ENCODE measurements around the gene NR3C2.

Gene NR3C2

DNA sequence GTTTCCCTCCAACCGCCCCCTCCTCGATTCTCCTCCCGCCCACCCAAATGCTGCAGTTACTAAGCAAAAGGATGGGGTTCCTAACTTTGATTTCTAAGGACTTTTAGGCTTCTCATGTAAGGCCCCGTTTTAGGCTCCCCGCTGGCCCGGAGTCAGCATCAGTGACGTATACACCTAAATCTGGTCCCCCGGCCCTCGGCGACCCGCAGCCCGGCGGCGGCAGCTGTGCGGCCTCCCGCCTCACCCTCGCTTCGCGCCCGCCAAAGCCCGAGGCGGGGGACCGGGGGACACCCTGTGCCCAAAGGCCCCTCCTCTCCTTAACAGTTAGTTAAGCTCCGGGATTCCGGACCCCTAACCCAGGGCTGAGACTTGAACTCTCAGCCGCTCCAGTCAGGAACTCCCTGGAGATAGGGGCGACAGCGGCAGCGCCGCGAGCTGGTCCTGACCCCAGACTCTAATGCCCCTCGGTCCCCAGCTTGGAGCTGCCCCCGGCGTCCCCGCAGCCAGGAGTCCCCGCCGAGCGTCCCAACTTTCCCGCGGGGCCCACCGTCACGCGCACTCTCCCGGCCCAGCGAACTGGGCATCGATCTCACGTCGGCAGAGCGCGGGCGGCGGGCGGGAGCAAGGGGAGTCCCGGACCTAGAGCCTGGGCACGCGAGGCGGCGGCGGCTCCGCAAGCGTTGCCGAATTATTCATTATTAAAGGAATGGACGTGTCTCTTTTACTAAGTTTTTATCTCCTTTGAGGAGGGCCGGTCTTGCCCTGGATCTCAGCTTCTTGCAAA lies 1.5 kb upstream of the NR3C2 start:
- Mint-ChIP-seq H3K27me3 (peaks cover 9% of the 10 kb centered on the region), H3K36me3 (ENCODE audit: low read depth) (peaks cover 14% of the 10 kb centered on the region), H3K4me1 (ENCODE audit: low read depth) (peaks cover 49% of the 10 kb centered on the region), H3K9me3 (no peaks in the 10 kb centered on the region), H3K4me3 (peak overlapping the region; percentile 99), H3K27ac (peak overlapping the region; percentile 93)
- peak; percentile 69 for DNase-seq

DNA sequence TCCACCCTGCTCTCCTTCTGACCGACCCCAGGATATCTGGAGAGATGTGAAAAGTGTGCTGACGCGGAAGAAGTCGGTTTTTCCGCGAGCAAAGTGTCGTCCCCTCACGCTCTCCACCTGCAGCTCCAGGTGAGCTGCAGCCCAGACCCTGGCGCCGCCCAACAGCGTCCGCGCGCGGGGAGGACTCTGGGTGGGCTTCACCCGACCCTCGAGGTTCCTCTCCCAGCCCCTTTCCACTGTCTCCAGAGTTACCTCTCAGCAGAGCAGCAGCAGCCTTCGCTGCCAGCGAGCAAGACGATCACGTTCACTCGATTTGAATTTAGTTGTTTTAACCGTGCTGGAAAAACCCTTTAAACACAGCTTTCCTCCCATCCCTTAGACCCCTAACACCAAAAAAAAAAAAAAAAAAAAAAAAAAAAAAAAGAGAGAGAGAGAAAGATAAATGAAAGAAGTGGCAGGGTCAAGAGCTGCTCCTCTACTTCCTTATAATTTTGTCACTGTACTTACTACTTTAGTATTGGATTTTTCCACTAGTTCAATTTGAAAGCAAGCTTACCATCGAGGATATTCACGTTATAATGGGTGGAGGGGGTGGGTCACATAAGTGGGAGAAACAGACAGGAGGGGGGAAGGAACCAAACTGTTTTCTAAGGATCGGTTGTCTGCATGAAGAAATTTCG lies 758 bp upstream of the NR3C2 start:
- Mint-ChIP-seq H3K9me3 (no peaks in the 10 kb centered on the region), H3K4me1 (ENCODE audit: low read depth) (peaks cover 55% of the 10 kb centered on the region), H3K36me3 (ENCODE audit: low read depth) (peaks cover 14% of the 10 kb centered on the region), H3K27me3 (peaks cover 9% of the 10 kb centered on the region), H3K27ac (peak overlapping the region; percentile 93), H3K4me3 (peak overlapping the region; percentile 99)
- DNase-seq, result no peak

DNA sequence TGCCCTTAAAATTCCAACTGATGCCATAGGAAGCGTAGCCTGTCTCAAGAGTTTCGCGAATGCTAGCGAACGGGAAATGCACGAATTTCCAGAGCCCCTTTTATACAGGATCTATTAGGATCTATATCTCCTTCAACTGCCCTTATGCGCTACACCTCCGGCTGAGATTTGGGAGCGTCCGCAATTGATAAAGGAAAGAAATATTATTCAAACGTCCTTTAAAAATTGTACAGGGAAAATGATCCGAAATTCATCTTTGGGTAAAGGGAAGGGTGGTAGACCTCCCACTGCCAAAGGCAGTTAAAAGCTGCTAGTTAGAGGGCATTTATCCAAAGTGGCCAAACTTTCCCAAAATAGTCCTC lies 609 bp downstream of the NR3C2 start:
- no peak for DNase-seq
- H3K4me3 Mint-ChIP-seq, result peak overlapping the region; percentile 99
- H3K27ac Mint-ChIP-seq, result peak overlapping the region; percentile 93
- H3K36me3 Mint-ChIP-seq (ENCODE audit: low read depth), result peaks cover 14% of the 10 kb centered on the region
- peaks cover 49% of the 10 kb centered on the region for H3K4me1 Mint-ChIP-seq (ENCODE audit: low read depth)
- H3K27me3 Mint-ChIP-seq, result peaks cover 9% of the 10 kb centered on the region
- no peaks in the 10 kb centered on the region for H3K9me3 Mint-ChIP-seq

DNA sequence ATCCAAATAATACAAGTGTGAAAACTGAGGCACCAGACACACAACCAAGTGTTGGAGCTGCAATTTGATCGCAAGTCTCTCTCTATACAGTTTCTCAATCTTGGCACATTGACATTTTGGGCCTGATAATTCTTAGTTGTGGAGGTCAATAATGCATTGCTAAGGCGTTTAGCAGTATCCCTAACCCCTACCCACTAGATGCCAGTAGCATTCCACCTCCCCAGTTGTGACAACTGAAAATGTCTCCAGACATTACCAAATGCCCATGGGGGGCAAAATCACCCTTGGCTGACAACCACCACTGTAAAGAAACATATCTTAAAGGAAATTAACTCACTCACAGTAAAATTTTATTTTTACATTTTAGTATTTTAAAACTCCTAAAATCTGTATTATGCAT lies 4.2 kb downstream of the NR3C2 start:
- H3K9me3 Mint-ChIP-seq, result no peaks in the 10 kb centered on the region
- peaks cover 27% of the 10 kb centered on the region for H3K36me3 Mint-ChIP-seq (ENCODE audit: low read depth)
- H3K4me1 Mint-ChIP-seq (ENCODE audit: low read depth), result peaks cover 70% of the 10 kb centered on the region
- DNase-seq, result no peak
- H3K4me3 Mint-ChIP-seq, result no peak overlapping the region
- H3K27me3 Mint-ChIP-seq, result no peaks in the 10 kb centered on the region
- H3K27ac Mint-ChIP-seq, result no peak overlapping the region

- Mint-ChIP-seq H3K36me3 (ENCODE audit: low read depth) (peaks cover 23% of the 10 kb centered on the region), H3K9me3 (no peaks in the 10 kb centered on the region), H3K27me3 (no peaks in the 10 kb centered on the region), H3K27ac (no peak overlapping the region), H3K4me1 (ENCODE audit: low read depth) (peaks cover 74% of the 10 kb centered on the region), H3K4me3 (no peak overlapping the region)
- DNase-seq, result no peak
These were observed 4.8 kb downstream of the NR3C2 start for GRCh38 chr4:148437439-148437838.

DNA sequence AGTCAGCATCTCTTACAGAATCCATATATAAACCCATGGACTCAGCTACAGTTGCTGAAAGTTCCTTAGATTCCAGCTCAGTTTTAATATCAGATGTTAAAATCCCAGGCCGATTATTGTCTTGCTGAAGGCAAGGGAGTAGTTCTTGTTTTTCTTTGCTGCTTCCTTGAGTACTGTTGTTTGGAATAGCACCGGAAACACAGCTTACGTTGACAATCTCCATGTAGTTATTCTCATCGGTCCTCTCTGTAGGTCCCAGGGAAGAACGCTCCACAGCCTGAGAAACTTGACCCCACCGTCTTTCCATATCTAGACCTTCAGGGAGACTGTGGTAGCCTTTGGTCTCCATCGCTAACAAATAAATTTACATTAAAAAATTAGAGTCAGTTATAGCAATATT lies 5.7 kb downstream of the NR3C2 start:
- Mint-ChIP-seq H3K4me1 (ENCODE audit: low read depth) (peaks cover 80% of the 10 kb centered on the region), H3K36me3 (ENCODE audit: low read depth) (peaks cover 16% of the 10 kb centered on the region), H3K9me3 (no peaks in the 10 kb centered on the region), H3K27me3 (no peaks in the 10 kb centered on the region), H3K4me3 (no peak overlapping the region), H3K27ac (no peak overlapping the region)
- DNase-seq, result no peak

DNA sequence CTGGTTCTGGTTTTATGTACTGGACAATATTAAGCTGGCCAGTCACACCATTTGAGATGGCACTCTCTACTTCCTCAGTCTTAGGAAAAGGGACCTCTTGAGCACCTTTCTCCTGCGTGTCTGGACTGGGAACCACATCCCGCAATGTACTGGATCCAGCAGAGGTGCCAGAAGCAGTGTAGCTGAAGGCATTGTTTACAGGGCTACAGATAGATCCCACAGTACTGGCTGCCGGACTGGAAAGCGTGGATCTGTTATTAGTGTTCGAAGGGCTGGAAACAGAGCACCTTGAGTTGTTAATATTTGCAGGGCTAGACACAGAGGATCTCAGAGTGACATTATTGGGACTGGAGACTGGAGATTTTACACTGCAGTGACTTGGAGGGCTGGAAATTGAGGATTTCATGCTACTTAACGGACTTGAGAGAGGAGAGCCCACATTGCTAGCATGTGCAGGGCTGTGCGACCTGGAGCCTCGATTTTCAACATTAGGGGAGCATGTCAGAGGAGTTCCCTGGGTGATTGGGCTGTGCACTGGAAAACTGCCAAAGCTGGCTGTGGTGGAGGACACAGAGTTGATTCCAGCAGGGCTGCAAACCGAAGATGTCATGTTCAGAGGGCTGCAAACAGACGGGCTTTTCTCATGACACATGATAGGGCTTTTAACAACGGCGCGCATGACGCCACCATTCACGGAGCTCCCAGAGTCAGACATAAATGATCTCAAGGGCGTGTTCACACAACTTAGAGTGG lies 6.4 kb downstream of the NR3C2 start:
- peaks cover 81% of the 10 kb centered on the region for H3K4me1 Mint-ChIP-seq (ENCODE audit: low read depth)
- peaks cover 15% of the 10 kb centered on the region for H3K36me3 Mint-ChIP-seq (ENCODE audit: low read depth)
- H3K4me3 Mint-ChIP-seq, result no peak overlapping the region
- DNase-seq, result no peak
- H3K9me3 Mint-ChIP-seq, result no peaks in the 10 kb centered on the region
- no peak overlapping the region for H3K27ac Mint-ChIP-seq
- H3K27me3 Mint-ChIP-seq, result no peaks in the 10 kb centered on the region

- Mint-ChIP-seq H3K4me1 (ENCODE audit: low read depth) (peaks cover 77% of the 10 kb centered on the region), H3K27me3 (no peaks in the 10 kb centered on the region), H3K9me3 (no peaks in the 10 kb centered on the region), H3K36me3 (ENCODE audit: low read depth) (peaks cover 15% of the 10 kb centered on the region), H3K4me3 (peak overlapping the region; percentile 46), H3K27ac (peak overlapping the region; percentile 18)
- no peak for DNase-seq
These were observed 8.0 kb downstream of the NR3C2 start for GRCh38 chr4:148434075-148434773.

- Mint-ChIP-seq H3K36me3 (ENCODE audit: low read depth) (peaks cover 15% of the 10 kb centered on the region), H3K4me1 (ENCODE audit: low read depth) (peaks cover 81% of the 10 kb centered on the region), H3K27ac (no peak overlapping the region), H3K9me3 (no peaks in the 10 kb centered on the region), H3K4me3 (no peak overlapping the region), H3K27me3 (no peaks in the 10 kb centered on the region)
- no peak for DNase-seq
These were observed 10.8 kb downstream of the NR3C2 start for GRCh38 chr4:148431401-148431800.

GRCh38 chr4:148430854-148431253 lies 11.4 kb downstream of the NR3C2 start:
- DNase-seq, result no peak
- Mint-ChIP-seq H3K4me1 (ENCODE audit: low read depth) (peaks cover 81% of the 10 kb centered on the region), H3K4me3 (no peak overlapping the region), H3K36me3 (ENCODE audit: low read depth) (peaks cover 9% of the 10 kb centered on the region), H3K9me3 (no peaks in the 10 kb centered on the region), H3K27me3 (no peaks in the 10 kb centered on the region), H3K27ac (no peak overlapping the region)

DNA sequence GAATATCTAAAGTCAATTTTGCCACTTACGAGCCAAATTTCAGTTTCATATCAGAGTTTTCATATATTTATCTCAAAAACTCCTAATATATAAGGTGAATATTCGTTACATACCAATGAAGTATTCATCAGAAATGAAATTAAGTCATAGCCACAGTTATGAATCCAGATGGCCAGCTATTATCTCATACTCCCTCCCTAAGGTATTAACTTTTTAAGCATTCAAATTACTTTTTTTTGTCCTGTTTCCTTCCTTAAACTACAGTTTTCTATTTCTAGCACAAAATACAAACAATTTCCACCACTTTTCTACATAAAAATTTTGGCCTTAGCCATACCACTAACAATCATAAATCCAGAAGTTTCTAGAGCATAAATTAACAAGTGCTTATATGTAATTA lies 13.0 kb downstream of the NR3C2 start:
- Mint-ChIP-seq H3K27me3 (no peaks in the 10 kb centered on the region), H3K4me3 (no peak overlapping the region), H3K4me1 (ENCODE audit: low read depth) (peaks cover 74% of the 10 kb centered on the region), H3K36me3 (ENCODE audit: low read depth) (no peaks in the 10 kb centered on the region), H3K27ac (no peak overlapping the region), H3K9me3 (no peaks in the 10 kb centered on the region)
- no peak for DNase-seq

GRCh38 chr4:148426643-148427042 lies 15.6 kb downstream of the NR3C2 start:
- H3K27ac Mint-ChIP-seq, result no peak overlapping the region
- DNase-seq, result no peak
- no peaks in the 10 kb centered on the region for H3K9me3 Mint-ChIP-seq
- H3K4me1 Mint-ChIP-seq (ENCODE audit: low read depth), result peaks cover 78% of the 10 kb centered on the region
- no peaks in the 10 kb centered on the region for H3K36me3 Mint-ChIP-seq (ENCODE audit: low read depth)
- H3K27me3 Mint-ChIP-seq, result no peaks in the 10 kb centered on the region
- H3K4me3 Mint-ChIP-seq, result no peak overlapping the region

GRCh38 chr4:148425327-148426110 lies 16.7 kb downstream of the NR3C2 start:
- Mint-ChIP-seq H3K36me3 (ENCODE audit: low read depth) (no peaks in the 10 kb centered on the region), H3K27ac (no peak overlapping the region), H3K4me3 (no peak overlapping the region), H3K4me1 (ENCODE audit: low read depth) (peaks cover 74% of the 10 kb centered on the region), H3K9me3 (no peaks in the 10 kb centered on the region), H3K27me3 (no peaks in the 10 kb centered on the region)
- no peak for DNase-seq

GRCh38 chr4:148420397-148420796 lies 21.8 kb downstream of the NR3C2 start:
- no peak overlapping the region for H3K4me3 Mint-ChIP-seq
- no peak overlapping the region for H3K27ac Mint-ChIP-seq
- DNase-seq, result no peak
- H3K9me3 Mint-ChIP-seq, result no peaks in the 10 kb centered on the region
- H3K36me3 Mint-ChIP-seq (ENCODE audit: low read depth), result no peaks in the 10 kb centered on the region
- no peaks in the 10 kb centered on the region for H3K27me3 Mint-ChIP-seq
- H3K4me1 Mint-ChIP-seq (ENCODE audit: low read depth), result peaks cover 74% of the 10 kb centered on the region
